Nephron (organoid): Measurements from ENCODE around the gene BMAL2.

Experiments used
- H3K27ac Mint-ChIP-seq, 3 experiments: 2 replicates each; pipeline ENCODE4 v1.8.0; 2020; ENCODE audit warnings: mixed read lengths in 3 of 3, mild to moderate bottlenecking in 2 of 3, moderate library complexity in 1 of 3
- H3K27me3 Mint-ChIP-seq: 2 replicates; pipeline ENCODE4 v1.8.0; 2021; ENCODE audit warnings: low read depth, mild to moderate bottlenecking, moderate library complexity, mixed read lengths
- H3K36me3 Mint-ChIP-seq: 2 replicates; pipeline ENCODE4 v1.8.0; 2020; ENCODE audit warnings: low read depth, mixed read lengths
- H3K4me1 Mint-ChIP-seq: 2 replicates; pipeline ENCODE4 v1.8.0; 2020; ENCODE audit warnings: mixed read lengths
- H3K4me3 Mint-ChIP-seq, 3 experiments: 2 replicates each; pipeline ENCODE4 v1.8.0; 2020; ENCODE audit warnings: mild to moderate bottlenecking in 3 of 3, mixed read lengths in 3 of 3, moderate library complexity in 2 of 3
- H3K9me3 Mint-ChIP-seq: 2 replicates; pipeline ENCODE4 v1.8.0; 2020; ENCODE audit warnings: mixed read lengths
- CTCF ChIP-seq, 3 experiments: fragments of 200-600 bp; sonication (generic); IDR thresholded peaks; one replicate each; pipeline ENCODE4 v1.5.0; 2021; ENCODE audit warnings: antibody characterized with exemption in 3 of 3; ENCODE audit not compliant: unreplicated experiment in 3 of 3

Gene BMAL2

GRCh38 chr12:27299102-27299501, 33.5 kb upstream of the BMAL2 start:
- Mint-ChIP-seq H3K4me1 (peaks cover 4% of the 10 kb centered on the region), H3K9me3 (peaks cover 12% of the 10 kb centered on the region), H3K27me3 (peaks cover 5% of the 10 kb centered on the region), H3K27ac (no peak overlapping the region), H3K4me3 (no peak overlapping the region), H3K36me3 (peaks cover 44% of the 10 kb centered on the region)
- TF ChIP-seq CTCF (IDR thresholded peaks at IDR 0.05; ENCODE audit: unreplicated experiment in 3 of 3), result no peak

GRCh38 chr12:27300226-27300625, 32.4 kb upstream of the BMAL2 start:
- no peak overlapping the region for H3K27ac Mint-ChIP-seq

GRCh38 chr12:27303139-27304111, 29.2 kb upstream of the BMAL2 start:
- Mint-ChIP-seq H3K27me3 (peaks cover 3% of the 10 kb centered on the region), H3K9me3 (peaks cover 8% of the 10 kb centered on the region), H3K4me3 (no peak overlapping the region), H3K4me1 (peaks cover 4% of the 10 kb centered on the region), H3K36me3 (peaks cover 34% of the 10 kb centered on the region), H3K27ac (no peak overlapping the region)
- TF ChIP-seq CTCF (IDR thresholded peaks at IDR 0.05; ENCODE audit: unreplicated experiment in 3 of 3), result no peak

More at GRCh38 chr12:27300226-27300625, 32.4 kb upstream of the BMAL2 start:
- TF ChIP-seq CTCF (IDR thresholded peaks at IDR 0.05; ENCODE audit: unreplicated experiment in 3 of 3), result no peak
- Mint-ChIP-seq H3K27me3 (peaks cover 5% of the 10 kb centered on the region), H3K4me1 (peaks cover 4% of the 10 kb centered on the region), H3K36me3 (peaks cover 44% of the 10 kb centered on the region), H3K9me3 (peaks cover 12% of the 10 kb centered on the region), H3K4me3 (no peak overlapping the region)

- Mint-ChIP-seq H3K4me3 (no peak overlapping the region), H3K9me3 (no peaks in the 10 kb centered on the region), H3K36me3 (peaks cover 25% of the 10 kb centered on the region), H3K27me3 (no peaks in the 10 kb centered on the region), H3K4me1 (peaks cover 4% of the 10 kb centered on the region), H3K27ac (no peak overlapping the region)
- no peak for TF ChIP-seq CTCF (IDR thresholded peaks at IDR 0.05; ENCODE audit: unreplicated experiment in 3 of 3)
Measured at GRCh38 chr12:27304856-27305255, 27.8 kb upstream of the BMAL2 start.

GRCh38 chr12:27305673-27306456, 26.8 kb upstream of the BMAL2 start:
- no peak overlapping the region for H3K4me3 Mint-ChIP-seq
- no peak overlapping the region for H3K27ac Mint-ChIP-seq
- peak; percentile 60 to 73 (median 62) for TF ChIP-seq CTCF (IDR thresholded peaks at IDR 0.05; ENCODE audit: unreplicated experiment in 3 of 3)
- no peaks in the 10 kb centered on the region for H3K27me3 Mint-ChIP-seq
- no peaks in the 10 kb centered on the region for H3K9me3 Mint-ChIP-seq
- H3K36me3 Mint-ChIP-seq, result peaks cover 22% of the 10 kb centered on the region
- peaks cover 4% of the 10 kb centered on the region for H3K4me1 Mint-ChIP-seq
